HG02885 (cell line): ENCODE measurements around the gene AQP1.

Experiments used
- ATAC-seq: cut with Tn5 transposase; IDR thresholded peaks from one replicate; pipeline ENCODE4 v1.9.1; 2021; ENCODE audit warnings: mild to moderate bottlenecking; ENCODE audit not compliant: unreplicated experiment, poor library complexity

AQP1 gene

GRCh38 chr7:30917216-30917893 lies 5.7 kb downstream of the AQP1 start:
- ATAC-seq, result no peak

- ATAC-seq, result no peak
These were observed 7.0 kb downstream of the AQP1 start for GRCh38 chr7:30918676-30919075.

- ATAC-seq, result no peak
These were observed 8.4 kb downstream of the AQP1 start for GRCh38 chr7:30920021-30920583.

- no peak for ATAC-seq
These were observed 9.2 kb downstream of the AQP1 start for GRCh38 chr7:30920584-30921539.

- no peak for ATAC-seq
These were observed 10.1 kb downstream of the AQP1 start for GRCh38 chr7:30921540-30922401.

- no peak for ATAC-seq
These were observed 10.9 kb downstream of the AQP1 start for GRCh38 chr7:30922596-30922995.

GRCh38 chr7:30923009-30923773 lies 11.5 kb downstream of the AQP1 start:
- ATAC-seq, result no peak

GRCh38 chr7:30923774-30924413 lies 12.2 kb downstream of the AQP1 start:
- ATAC-seq, result no peak

- no peak for ATAC-seq
These were observed 13.0 kb downstream of the AQP1 start for GRCh38 chr7:30924624-30925023.

GRCh38 chr7:30925117-30925516 lies 13.5 kb downstream of the AQP1 start:
- ATAC-seq, result no peak

GRCh38 chr7:30925913-30926312 lies 14.3 kb downstream of the AQP1 start:
- ATAC-seq, result no peak

- ATAC-seq, result no peak
These were observed 14.7 kb downstream of the AQP1 start for GRCh38 chr7:30926313-30926712.

- no peak for ATAC-seq
These were observed 15.4 kb downstream of the AQP1 start for GRCh38 chr7:30927040-30927439.

- ATAC-seq, result no peak
These were observed 15.9 kb downstream of the AQP1 start for GRCh38 chr7:30927559-30927958.

GRCh38 chr7:30928254-30928872 lies 16.7 kb downstream of the AQP1 start:
- ATAC-seq, result no peak

GRCh38 chr7:30929686-30930085 lies 18.0 kb downstream of the AQP1 start:
- ATAC-seq, result no peak

- no peak for ATAC-seq
These were observed 19.0 kb downstream of the AQP1 start for GRCh38 chr7:30930621-30931020.

- no peak for ATAC-seq
These were observed 19.7 kb downstream of the AQP1 start for GRCh38 chr7:30931161-30931928.
